ENCODE results near the gene FHOD3. TPM values are rescaled to one million over a fixed set of nuclear protein-coding genes. Genes with fewer than 3 reads are reported as not detected.
"Not testable (repeated sequence)": the region's sequence is repeated elsewhere in the genome, so short reads cannot be mapped to it uniquely, and the experiment has no call there.

Gene FHOD3
- total RNA-seq, 1 donor from 2014 or later: 8.9 TPM

DNA sequence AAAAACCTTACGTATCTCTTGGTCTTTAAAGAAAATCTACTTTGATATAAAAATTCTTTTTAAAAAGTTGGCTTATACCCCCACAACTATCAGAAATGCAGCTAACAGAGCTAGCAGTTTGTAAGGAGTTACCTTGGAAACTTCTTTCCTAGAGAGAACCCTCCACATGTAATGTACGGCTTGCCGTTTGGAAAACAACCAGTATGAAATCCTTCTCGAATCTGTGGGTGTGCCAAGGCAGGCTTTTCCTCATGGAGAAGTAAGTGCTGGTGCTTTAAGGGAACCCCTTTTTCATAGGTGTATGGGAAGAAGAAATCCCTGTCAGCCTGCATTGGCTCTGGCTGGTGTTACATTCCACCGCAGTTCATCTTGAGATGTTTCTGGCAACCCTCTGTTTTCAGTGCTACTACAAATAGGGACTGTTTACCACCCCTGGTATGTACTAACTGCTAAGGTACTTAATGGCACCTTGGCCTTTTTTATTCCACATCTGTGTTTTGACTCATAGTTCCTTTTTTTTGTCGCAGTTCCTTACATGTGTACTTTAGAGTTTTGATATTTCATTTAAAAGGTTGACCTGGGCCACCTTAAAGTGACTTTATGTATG, 248.4 kb downstream of the FHOD3 start:
- Mint-ChIP-seq H3K27ac (ENCODE audit: unreplicated experiment) (no peak overlapping the region), H3K4me3 (ENCODE audit: unreplicated experiment) (no peak overlapping the region), H3K36me3 (ENCODE audit: low read depth) (no peaks in the 10 kb centered on the region), H3K4me1 (ENCODE audit: low read depth) (no peaks in the 10 kb centered on the region), H3K9me3 (ENCODE audit: low read depth) (peaks cover 13% of the 10 kb centered on the region), H3K27me3 (ENCODE audit: low read depth) (peaks cover 3% of the 10 kb centered on the region)
- TF ChIP-seq, protein P1, sequence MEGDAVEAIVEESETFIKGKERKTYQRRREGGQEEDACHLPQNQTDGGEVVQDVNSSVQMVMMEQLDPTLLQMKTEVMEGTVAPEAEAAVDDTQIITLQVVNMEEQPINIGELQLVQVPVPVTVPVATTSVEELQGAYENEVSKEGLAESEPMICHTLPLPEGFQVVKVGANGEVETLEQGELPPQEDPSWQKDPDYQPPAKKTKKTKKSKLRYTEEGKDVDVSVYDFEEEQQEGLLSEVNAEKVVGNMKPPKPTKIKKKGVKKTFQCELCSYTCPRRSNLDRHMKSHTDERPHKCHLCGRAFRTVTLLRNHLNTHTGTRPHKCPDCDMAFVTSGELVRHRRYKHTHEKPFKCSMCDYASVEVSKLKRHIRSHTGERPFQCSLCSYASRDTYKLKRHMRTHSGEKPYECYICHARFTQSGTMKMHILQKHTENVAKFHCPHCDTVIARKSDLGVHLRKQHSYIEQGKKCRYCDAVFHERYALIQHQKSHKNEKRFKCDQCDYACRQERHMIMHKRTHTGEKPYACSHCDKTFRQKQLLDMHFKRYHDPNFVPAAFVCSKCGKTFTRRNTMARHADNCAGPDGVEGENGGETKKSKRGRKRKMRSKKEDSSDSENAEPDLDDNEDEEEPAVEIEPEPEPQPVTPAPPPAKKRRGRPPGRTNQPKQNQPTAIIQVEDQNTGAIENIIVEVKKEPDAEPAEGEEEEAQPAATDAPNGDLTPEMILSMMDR (IDR thresholded peaks at IDR 0.05): no peak
- DNase-seq (ENCODE audit: low spot score): no peak

DNA sequence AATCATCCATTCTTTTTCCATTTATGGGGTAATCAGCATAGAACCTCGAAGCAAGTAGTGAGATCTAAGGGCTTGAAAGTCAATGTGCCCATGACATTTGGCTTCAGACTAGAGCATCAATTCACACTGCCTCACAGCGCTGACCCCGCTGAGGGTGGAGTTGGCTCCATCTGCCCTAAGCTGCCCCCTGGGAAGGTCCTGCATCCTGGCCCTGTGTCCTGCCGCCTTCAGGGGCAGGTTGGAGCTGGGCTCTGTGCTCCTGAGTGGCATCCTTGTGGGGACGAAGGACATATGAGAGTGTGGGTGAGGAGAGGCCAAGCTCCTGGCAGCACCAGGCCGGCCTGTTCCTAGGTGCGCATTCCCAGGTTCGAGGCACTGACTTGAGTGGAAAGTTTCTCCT, 249.4 kb downstream of the FHOD3 start:
- Mint-ChIP-seq H3K27ac (ENCODE audit: unreplicated experiment) (no peak overlapping the region), H3K27me3 (ENCODE audit: low read depth) (peaks cover 3% of the 10 kb centered on the region), H3K9me3 (ENCODE audit: low read depth) (peaks cover 16% of the 10 kb centered on the region), H3K4me3 (ENCODE audit: unreplicated experiment) (no peak overlapping the region), H3K36me3 (ENCODE audit: low read depth) (no peaks in the 10 kb centered on the region), H3K4me1 (ENCODE audit: low read depth) (no peaks in the 10 kb centered on the region)
- no peak for DNase-seq (ENCODE audit: low spot score)
- TF ChIP-seq, protein P1 (IDR thresholded peaks at IDR 0.05): no peak

GRCh38 chr18:36547544-36547943, 250.0 kb downstream of the FHOD3 start:
- peaks cover 2% of the 10 kb centered on the region for H3K36me3 Mint-ChIP-seq (ENCODE audit: low read depth)
- peaks cover 19% of the 10 kb centered on the region for H3K9me3 Mint-ChIP-seq (ENCODE audit: low read depth)
- no peak overlapping the region for H3K27ac Mint-ChIP-seq (ENCODE audit: unreplicated experiment)
- peaks cover 3% of the 10 kb centered on the region for H3K27me3 Mint-ChIP-seq (ENCODE audit: low read depth)
- H3K4me3 Mint-ChIP-seq (ENCODE audit: unreplicated experiment): no peak overlapping the region
- DNase-seq (ENCODE audit: low spot score): no peak
- no peaks in the 10 kb centered on the region for H3K4me1 Mint-ChIP-seq (ENCODE audit: low read depth)
- TF ChIP-seq, protein P1 (IDR thresholded peaks at IDR 0.05): no peak

- not testable (repeated sequence) for H3K27me3 Mint-ChIP-seq (ENCODE audit: low read depth); H3K27ac Mint-ChIP-seq (ENCODE audit: unreplicated experiment); H3K4me1 Mint-ChIP-seq (ENCODE audit: low read depth); H3K4me3 Mint-ChIP-seq (ENCODE audit: unreplicated experiment); H3K36me3 Mint-ChIP-seq (ENCODE audit: low read depth); DNase-seq (ENCODE audit: low spot score)
- peaks cover 26% of the 10 kb centered on the region for H3K9me3 Mint-ChIP-seq (ENCODE audit: low read depth)
Measured at GRCh38 chr18:36551274-36551673, 253.8 kb downstream of the FHOD3 start.

DNA sequence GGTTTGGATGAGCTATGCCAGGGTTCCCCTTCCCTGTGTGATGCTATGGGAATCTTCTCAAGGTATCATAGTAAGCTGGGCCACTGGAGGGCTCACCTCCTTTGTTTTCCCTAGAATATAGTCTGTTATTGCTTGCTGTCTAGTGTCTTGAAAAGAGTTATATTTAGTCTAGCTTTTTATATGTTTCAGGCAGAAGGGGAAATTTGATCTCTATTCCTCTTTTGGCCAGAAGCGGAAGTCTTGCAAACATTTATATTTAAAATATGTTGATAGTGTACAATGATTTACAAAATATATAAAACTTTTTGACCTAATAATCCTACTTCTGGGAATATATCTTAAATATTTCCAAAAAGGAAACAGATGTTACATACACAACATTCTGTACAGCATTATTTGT, 260.7 kb downstream of the FHOD3 start:
- Mint-ChIP-seq H3K27me3 (ENCODE audit: low read depth) (no peaks in the 10 kb centered on the region), H3K4me3 (ENCODE audit: unreplicated experiment) (no peak overlapping the region), H3K4me1 (ENCODE audit: low read depth) (peaks cover 6% of the 10 kb centered on the region), H3K9me3 (ENCODE audit: low read depth) (peaks cover 13% of the 10 kb centered on the region), H3K27ac (ENCODE audit: unreplicated experiment) (no peak overlapping the region), H3K36me3 (ENCODE audit: low read depth) (peaks cover 5% of the 10 kb centered on the region)
- DNase-seq (ENCODE audit: low spot score): no peak
- TF ChIP-seq, protein P1 (IDR thresholded peaks at IDR 0.05): no peak

Measured in chondrocyte (in vitro differentiated cells).